Left lung (tissue), 10 donors: ENCODE results near the gene PGBD5. TPM values are rescaled to one million over a fixed set of nuclear protein-coding genes. Genes with fewer than 3 reads are reported as not detected.

Experiments used
- ATAC-seq: fragments of 200-7000 bp; cut with Tn5 transposase; one replicate; pipeline ENCODE4 v1.9.1; 2020; ENCODE audit warnings: moderate library complexity
- DNase-seq, 4 donors: peaks; one replicate each; pipeline ENCODE4 v3.0.0-alpha.2; 2013 to 2020
- H3K27ac ChIP-seq, 2 donors: fragments of 200-600 bp; sonication (generic) in 1 of 2; one replicate each; pipeline versions ENCODE4 v1.5.0 to v1.8.0; 2020 to 2021
- H3K27me3 ChIP-seq, 2 donors: fragments of 200-600 bp; sonication (generic) in 1 of 2; one replicate each; pipeline versions ENCODE4 v1.5.0 to v1.8.0; 2020 to 2021
- H3K36me3 ChIP-seq, 2 donors: fragments of 200-600 bp; sonication (generic) in 1 of 2; one replicate each; pipeline versions ENCODE4 v1.5.0 to v1.8.0; 2020 to 2021
- H3K4me1 ChIP-seq, 2 donors: fragments of 200-600 bp; one replicate each; pipeline ENCODE4 v1.8.0; 2021
- H3K4me3 ChIP-seq, 2 donors: fragments of 200-600 bp; sonication (generic) in 1 of 2; one replicate each; pipeline versions ENCODE4 v1.5.0 to v1.8.0; 2020 to 2021; ENCODE audit warnings: mild to moderate bottlenecking in 1 of 2
- H3K9me3 ChIP-seq, 2 donors: fragments of 200-600 bp; sonication (generic) in 1 of 2; one replicate each; pipeline versions ENCODE4 v1.5.0 to v1.8.0; 2020 to 2021
- intact Hi-C, 2 donors: fragments of 100-400 bp; cut with DNase I; formaldehyde crosslinking; loops; one replicate each; pipeline versions ENCODE4 v1.11.2 to v1.14.2; 2022
- polyA plus RNA-seq, 6 donors: library from polyadenylated mRNA; unstranded; fragments of 120-200 nt; gene quantifications; one replicate each; pipeline ENCODE4 v1.2.1, GENCODE V29; 2013; ENCODE audit not compliant: insufficient read length in 6 of 6
- total RNA-seq, 2 donors: library from RNA; stranded (reverse); fragmentation: NEBNext Ultra II Directional; extraction: Animal tissue kit (Norgen Biotek cat#: 25700); gene quantifications; one replicate each; pipeline ENCODE4 v1.2.1, GENCODE V29; 2021
- TF ChIP-seq, protein P1 (sequence below), 2 donors: fragments of 200-600 bp; sonication (generic) in 1 of 2; IDR thresholded peaks; one replicate each; pipeline versions ENCODE4 v1.5.0 to v1.8.0; 2021; ENCODE audit warnings: antibody characterized with exemption in 2 of 2
- donor health status: DM: no; HTN: yes; CAD: no.
- donor health status: DM: no; HTN: no; CAD: no.

PGBD5 gene
- total and polyA plus RNA-seq, 8 donors: 2.3 to 10.1 (median 4.8) TPM

DNA sequence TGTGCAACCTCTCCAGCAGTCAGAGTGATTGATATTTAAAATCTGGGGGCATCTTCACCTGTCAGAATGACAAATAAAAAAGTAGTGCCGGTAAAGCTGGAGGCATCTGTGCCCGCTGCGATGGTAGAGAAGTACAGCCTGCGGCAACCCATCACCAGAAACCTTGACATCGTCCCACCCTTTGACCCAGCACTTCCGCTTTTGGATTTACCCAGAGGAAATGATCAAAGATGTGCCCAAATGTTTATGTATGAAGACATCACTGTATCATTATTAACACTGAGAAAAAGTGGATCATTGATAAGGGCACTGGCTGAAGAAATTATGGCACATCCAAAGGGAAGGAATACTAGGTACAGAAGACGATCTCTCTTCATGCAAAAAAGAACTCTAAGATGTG, 96.0 kb downstream of the PGBD5 start:
- H3K9me3 ChIP-seq: no peaks in the 10 kb centered on the region
- no peak overlapping the region for H3K4me3 ChIP-seq
- peaks cover 0 to 11% of the 10 kb centered on the region in 2 donors for H3K27me3 ChIP-seq
- ATAC-seq (no peak), DNase-seq (no peak)
- H3K27ac ChIP-seq: no peak overlapping the region
- intact Hi-C loops: no loop called here
- H3K4me1 ChIP-seq: no peaks in the 10 kb centered on the region
- H3K36me3 ChIP-seq: no peaks in the 10 kb centered on the region
- TF ChIP-seq, protein P1, sequence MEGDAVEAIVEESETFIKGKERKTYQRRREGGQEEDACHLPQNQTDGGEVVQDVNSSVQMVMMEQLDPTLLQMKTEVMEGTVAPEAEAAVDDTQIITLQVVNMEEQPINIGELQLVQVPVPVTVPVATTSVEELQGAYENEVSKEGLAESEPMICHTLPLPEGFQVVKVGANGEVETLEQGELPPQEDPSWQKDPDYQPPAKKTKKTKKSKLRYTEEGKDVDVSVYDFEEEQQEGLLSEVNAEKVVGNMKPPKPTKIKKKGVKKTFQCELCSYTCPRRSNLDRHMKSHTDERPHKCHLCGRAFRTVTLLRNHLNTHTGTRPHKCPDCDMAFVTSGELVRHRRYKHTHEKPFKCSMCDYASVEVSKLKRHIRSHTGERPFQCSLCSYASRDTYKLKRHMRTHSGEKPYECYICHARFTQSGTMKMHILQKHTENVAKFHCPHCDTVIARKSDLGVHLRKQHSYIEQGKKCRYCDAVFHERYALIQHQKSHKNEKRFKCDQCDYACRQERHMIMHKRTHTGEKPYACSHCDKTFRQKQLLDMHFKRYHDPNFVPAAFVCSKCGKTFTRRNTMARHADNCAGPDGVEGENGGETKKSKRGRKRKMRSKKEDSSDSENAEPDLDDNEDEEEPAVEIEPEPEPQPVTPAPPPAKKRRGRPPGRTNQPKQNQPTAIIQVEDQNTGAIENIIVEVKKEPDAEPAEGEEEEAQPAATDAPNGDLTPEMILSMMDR (IDR thresholded peaks at IDR 0.05): no peak

GRCh38 chr1:230328342-230329015, 97.7 kb downstream of the PGBD5 start:
- Histone ChIP-seq H3K4me1 (no peaks in the 10 kb centered on the region), H3K4me3 (no peak overlapping the region), H3K9me3 (no peaks in the 10 kb centered on the region), H3K27me3 (peaks cover 0 to 11% of the 10 kb centered on the region in 2 donors), H3K27ac (no peak overlapping the region), H3K36me3 (no peaks in the 10 kb centered on the region)
- ATAC-seq (no peak), DNase-seq (no peak)
- intact Hi-C loops: no loop called here
- TF ChIP-seq, protein P1 (IDR thresholded peaks at IDR 0.05): no peak

- no peak for DNase-seq
- H3K27ac ChIP-seq: no peak overlapping the region
- intact Hi-C loops: no loop called here
- H3K9me3 ChIP-seq: no peaks in the 10 kb centered on the region
- no peaks in the 10 kb centered on the region for H3K36me3 ChIP-seq
- ATAC-seq: no peak
- TF ChIP-seq, protein P1 (IDR thresholded peaks at IDR 0.05): no peak
- no peak overlapping the region for H3K4me3 ChIP-seq
- peaks cover 0 to 8% of the 10 kb centered on the region in 2 donors for H3K27me3 ChIP-seq
- H3K4me1 ChIP-seq: no peaks in the 10 kb centered on the region
Measured at GRCh38 chr1:230327892-230328284, 98.2 kb downstream of the PGBD5 start.

- intact Hi-C loops: no loop called here
Measured at GRCh38 chr1:230326971-230327891, 98.9 kb downstream of the PGBD5 start.

More at GRCh38 chr1:230326971-230327891, 98.9 kb downstream of the PGBD5 start:
- Histone ChIP-seq H3K27ac (no peak overlapping the region), H3K36me3 (no peaks in the 10 kb centered on the region), H3K4me3 (no peak overlapping the region), H3K27me3 (peaks cover 0 to under 1% of the 10 kb centered on the region in 2 donors), H3K4me1 (no peaks in the 10 kb centered on the region), H3K9me3 (no peaks in the 10 kb centered on the region)
- ATAC-seq: no peak
- peak in 2 of 4 donors; percentile 27 to 32 for DNase-seq
- TF ChIP-seq, protein P1 (IDR thresholded peaks at IDR 0.05): no peak
